ENCODE measurements around the gene FECH.
A peak's percentile ranks its signal among the peaks of the same experiment; 100 is the strongest.

FECH gene

GRCh38 chr18:57579934-57580333 is 6.6 kb downstream of the FECH start:
- DNase-seq = no peak

DNA sequence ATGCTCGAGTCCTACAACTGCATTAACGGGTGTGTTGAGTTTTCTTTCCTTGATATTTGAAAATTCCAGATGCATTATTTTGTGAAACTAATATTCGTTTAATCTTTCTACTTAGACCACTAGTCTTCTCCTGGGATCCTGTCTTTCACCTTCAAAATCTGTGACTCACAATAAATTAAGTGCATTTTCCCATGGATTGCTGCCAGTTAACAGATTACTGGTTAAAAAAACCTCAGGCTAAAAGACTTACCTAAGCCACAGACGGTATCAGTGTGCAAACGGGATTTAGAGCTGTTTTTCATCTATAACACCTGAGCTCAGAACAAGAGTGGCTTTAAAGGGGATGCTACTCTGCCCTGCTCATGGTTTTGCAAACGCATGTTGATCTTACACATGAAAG is 10.2 kb downstream of the FECH start:
- DNase-seq = no peak

DNA sequence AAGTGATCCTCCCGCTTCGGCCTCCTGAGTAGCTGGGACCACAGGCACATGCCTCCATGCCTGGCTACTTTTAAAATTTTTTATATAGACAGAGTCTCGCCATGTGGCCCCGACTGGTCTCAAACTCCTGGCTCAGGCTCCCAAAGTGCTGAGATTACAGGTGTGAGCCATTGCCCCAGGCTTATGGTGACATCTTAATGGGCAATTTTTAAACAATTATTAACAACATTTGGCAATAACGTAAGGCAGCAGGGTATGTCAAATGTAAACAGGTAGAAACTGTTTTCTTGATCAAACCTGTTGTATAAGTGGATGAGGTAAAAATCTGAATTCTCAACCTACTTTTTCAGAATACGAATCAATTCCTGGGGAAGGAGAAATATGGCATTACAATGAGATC is 11.0 kb downstream of the FECH start:
- DNase-seq = no peak

GRCh38 chr18:57574866-57575265 is 11.6 kb downstream of the FECH start:
- DNase-seq = no peak

DNA sequence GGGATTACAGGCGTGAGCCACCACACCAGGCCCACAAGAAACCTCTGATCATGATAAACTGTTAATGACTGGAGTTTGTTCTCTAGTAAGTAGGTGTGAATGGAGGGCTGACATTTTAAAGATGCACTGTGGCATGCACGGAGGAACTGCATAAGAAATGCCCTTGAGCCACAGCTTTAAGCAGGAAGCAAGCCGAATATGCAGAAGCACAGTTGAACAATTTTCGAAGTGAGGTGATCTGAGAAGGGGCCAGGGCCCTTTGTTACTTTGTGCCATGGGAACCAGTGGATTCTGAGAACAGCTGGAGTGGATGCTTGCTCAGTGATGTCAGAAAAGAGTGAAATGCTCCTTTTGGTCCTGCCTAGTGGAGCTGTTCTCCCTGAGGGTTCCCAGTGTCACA is 16.3 kb downstream of the FECH start:
- DNase-seq = no peak

DNA sequence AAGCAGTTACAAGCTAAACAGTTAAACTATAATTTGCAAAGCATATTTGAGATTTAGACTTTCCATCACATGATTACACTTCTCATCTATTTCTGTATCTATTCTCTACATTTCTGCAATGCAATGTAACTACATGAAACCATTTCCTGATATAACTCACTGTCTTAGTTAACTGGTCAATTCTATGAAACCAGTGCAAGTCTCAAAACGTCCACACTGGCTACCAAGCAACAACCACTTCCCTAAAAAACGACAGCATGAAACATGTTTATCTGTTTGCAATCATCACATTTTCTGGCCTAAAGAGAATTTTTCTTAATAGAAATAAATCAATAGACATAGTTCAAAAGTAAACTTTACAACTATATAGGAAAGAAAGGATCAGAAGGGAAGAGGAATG is 17.4 kb downstream of the FECH start:
- no peak for DNase-seq

DNA sequence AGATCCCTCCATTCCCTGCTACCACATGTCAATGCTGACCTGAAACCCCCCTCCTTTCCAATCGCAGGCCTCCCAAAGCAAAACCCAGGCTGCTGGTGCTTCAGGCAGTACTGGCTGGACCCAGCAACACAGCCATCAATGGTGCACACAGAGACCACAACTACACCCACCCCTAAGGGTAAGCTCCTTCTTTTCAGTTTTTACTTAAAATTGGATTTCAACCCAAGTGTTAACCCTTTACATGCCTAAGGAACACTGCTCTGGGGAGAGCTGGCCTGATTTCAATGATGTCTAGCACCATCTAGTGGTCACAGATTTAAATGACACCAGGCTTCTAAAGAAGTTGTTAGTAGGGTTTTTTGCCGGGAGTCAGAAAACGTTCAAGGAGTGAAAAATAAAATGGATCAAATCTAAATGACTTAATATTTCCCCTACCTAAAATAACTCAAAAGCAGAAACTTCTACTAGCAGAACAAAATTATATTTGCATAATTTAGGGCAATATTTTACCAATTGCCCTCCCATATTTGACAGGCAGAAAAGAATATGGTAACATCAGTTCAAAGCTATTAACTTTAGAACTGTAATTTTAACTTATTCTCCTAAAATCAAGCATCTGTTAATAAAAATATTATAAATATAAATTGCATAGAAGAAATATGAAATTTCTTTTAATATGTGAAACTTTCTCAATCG is 24.6 kb downstream of the FECH start:
- DNase-seq = peak; percentile 43

DNA sequence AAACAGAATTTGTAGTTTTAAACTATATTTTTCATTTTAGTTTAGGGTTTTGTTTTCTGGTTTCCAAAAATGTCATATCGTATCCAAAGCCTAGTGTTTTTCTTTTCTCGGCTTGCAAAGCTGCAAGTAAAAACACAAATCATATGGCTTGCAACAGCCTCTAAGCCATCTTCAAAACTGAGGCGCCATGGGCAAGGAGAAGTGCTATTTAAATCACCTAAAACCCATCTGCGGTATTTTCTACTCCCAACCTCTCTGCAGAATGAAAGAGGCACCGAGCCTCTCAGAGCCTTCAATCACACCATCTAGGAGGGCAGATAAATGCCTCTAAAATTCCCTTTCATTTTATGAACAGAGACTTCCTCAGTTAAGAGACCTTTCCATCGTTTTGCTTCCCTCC is 25.2 kb downstream of the FECH start:
- DNase-seq = no peak

DNA sequence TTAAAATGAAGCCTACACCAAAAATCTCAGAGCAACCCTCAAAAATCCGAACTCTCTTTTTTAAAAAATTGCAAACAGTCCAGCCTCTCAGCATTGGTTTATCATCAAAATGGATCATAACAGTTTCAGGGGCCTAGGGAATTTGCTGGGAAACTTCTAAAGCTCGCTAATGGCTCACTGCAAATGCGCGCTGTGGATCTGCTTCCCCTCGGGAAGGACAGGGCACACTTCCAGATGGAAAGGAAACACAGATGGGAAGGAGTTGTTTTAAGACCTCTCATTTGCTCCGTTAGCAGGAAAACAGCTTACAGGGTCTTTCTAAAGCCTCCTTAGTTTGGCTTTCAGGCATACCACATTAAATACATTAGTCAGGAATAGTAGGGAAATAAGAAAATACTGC is 27.2 kb downstream of the FECH start:
- no peak for DNase-seq

DNA sequence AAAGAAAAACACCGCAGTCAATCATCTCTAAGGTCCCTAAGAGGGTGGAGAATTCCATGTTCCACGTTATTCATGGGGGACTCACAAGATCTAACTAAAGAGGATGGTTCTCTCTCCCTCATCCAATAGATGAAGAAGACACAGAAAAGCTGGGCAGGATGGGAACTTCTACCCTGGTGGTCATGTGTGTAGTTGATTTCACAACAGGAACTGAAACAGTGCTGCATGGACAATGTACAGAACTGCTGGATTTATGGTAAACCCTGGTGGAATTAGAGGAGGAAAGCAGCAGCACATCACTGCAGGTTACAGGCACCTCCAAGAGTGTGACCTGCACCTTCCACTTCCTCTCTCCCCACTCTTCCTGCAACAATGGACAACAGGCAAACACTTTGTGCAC is 31.4 kb downstream of the FECH start:
- no peak for DNase-seq

DNA sequence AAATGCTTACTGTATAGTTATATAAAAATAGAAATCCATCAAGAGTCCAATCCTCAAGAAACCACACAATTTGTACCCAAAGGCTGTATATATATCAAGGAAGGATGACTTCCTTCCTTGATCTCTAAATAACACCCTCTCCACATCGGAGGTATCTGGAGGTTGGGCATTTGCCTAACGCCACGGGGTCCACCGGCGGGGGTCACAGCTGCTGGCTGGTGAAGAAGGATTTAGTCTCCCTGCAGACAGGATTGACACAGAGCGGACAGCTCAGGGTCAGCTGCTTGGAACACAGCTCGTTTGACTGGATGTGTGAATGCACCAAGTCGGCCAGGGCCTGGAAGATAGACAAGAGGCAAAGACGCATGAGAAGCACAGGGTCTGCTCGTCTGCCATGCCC is 36.0 kb downstream of the FECH start:
- DNase-seq = no peak

GRCh38 chr18:57547260-57547659 is 39.2 kb downstream of the FECH start:
- no peak for DNase-seq

- DNase-seq = no peak
Measured at GRCh38 chr18:57544936-57545660, 41.4 kb downstream of the FECH start.

- no peak for DNase-seq
Measured at GRCh38 chr18:57543560-57543959, 42.9 kb downstream of the FECH start.

- no peak for DNase-seq
Measured at GRCh38 chr18:57542812-57543427, 43.6 kb downstream of the FECH start.

- DNase-seq = no peak
Measured at GRCh38 chr18:57542126-57542525, 44.4 kb downstream of the FECH start.

GRCh38 chr18:57539702-57540101 is 46.8 kb downstream of the FECH start:
- no peak for DNase-seq

DNA sequence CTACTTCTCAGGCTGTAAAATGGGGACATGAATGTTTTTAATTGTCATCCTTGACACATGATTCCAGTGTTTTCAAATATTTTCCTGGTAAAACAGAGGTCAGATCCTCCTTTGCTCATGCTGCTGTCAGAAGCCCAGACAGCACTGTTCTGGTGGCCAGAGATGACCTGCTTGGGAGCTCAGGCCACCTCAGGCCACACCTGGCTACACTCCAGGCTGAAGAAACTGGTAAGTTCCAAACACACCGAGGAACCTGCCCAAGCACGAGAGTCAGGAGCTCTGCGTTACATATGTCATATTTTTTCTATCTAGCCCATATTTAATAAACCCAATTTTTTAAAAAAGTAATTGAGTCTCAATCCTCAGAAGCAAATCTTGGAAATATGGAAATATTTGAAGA is 47.9 kb downstream of the FECH start:
- no peak for DNase-seq

GRCh38 chr18:57534511-57534909 is 52.0 kb downstream of the FECH start:
- no peak for DNase-seq

DNA sequence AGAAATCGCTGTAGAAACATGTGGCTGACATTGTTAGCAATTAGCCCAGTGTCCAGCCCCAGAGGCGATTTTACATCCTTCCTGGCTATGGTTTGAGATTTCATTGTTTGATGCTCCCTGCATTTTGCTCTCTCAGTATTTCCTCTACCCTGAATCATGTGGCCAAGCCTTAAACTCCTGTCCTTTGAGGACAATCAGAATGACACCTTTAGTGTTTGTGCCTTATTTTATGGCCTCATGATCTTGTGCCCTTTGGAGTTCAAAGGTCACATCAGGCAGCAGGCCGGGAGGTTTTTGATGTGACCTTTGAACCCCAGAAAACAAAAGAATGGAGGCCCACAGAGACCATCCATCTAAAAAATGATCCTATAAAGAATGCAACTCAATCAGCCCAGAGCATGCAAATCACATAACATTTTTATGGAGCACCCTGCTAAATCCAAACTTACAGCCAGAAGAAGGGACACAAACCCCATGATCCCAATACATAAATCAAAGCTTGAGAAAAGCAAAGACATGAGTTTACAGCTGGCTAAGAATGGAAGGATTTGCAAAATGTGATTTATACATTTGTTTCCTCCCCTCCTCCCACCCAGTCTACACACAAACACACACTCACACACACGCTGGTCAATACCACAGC is 52.5 kb downstream of the FECH start:
- DNase-seq = no peak

GRCh38 chr18:57533006-57533867 is 53.3 kb downstream of the FECH start:
- no peak for DNase-seq

DNA sequence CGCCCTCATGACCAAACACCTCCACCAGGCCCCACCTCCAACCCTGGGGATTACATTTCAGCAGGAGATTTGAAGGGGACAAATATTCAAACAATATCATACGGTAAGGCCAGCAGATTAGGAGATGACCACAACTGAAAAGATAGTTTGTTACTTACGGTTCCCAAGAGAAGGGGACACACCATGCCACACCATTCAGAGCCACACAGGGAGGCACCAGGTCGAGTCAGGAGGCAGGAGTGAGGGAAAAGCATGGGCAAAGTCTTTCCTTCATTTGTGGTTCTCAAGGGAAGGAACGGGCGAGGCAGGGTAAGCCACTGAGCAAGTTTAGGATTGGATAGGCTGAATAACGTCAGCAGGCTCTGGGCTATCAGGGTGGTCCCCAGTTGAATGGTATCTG is 57.4 kb downstream of the FECH start:
- DNase-seq = no peak
